Mesenchymal stem cell (in vitro differentiated cells and primary cell): ENCODE measurements around the gene FSCN2.

Source experiments
- DNase-seq: peaks from one replicate; pipeline ENCODE4 v3.0.0-alpha.2; 2013
- H2AFZ ChIP-seq: one replicate; pipeline ENCODE4 v1.6.1; 2013; ENCODE audit warnings: low read depth, mild to moderate bottlenecking, control low read depth, inconsistent platforms, low read length, moderate library complexity
- H2AK5ac ChIP-seq: 2 replicates; pipeline ENCODE4 v1.6.1; 2013; ENCODE audit warnings: low read length, moderate library complexity, mild to moderate bottlenecking, inconsistent platforms; ENCODE audit not compliant: severe bottlenecking
- H2BK120ac ChIP-seq: one replicate; pipeline ENCODE4 v1.6.1; 2013; ENCODE audit warnings: low read depth, mild to moderate bottlenecking, inconsistent platforms, low read length, moderate library complexity
- H2BK12ac ChIP-seq, 2 experiments: one replicate each; pipeline ENCODE4 v1.6.1; 2013; ENCODE audit warnings: inconsistent platforms in 2 of 2, low read length in 2 of 2, mild to moderate bottlenecking in 2 of 2, moderate library complexity in 2 of 2, control low read depth in 1 of 2
- H2BK15ac ChIP-seq: one replicate; pipeline ENCODE4 v1.6.1; 2013; ENCODE audit warnings: mild to moderate bottlenecking, low read depth, inconsistent platforms; ENCODE audit not compliant: poor library complexity, severe bottlenecking
- H2BK5ac ChIP-seq: 2 replicates; pipeline ENCODE4 v1.6.1; 2013; ENCODE audit warnings: low read depth, mild to moderate bottlenecking, low read length, control low read depth, inconsistent platforms; ENCODE audit not compliant: poor library complexity, severe bottlenecking
- H3K14ac ChIP-seq, 2 experiments: one replicate each; pipeline ENCODE4 v1.6.1; 2013; ENCODE audit warnings: inconsistent platforms in 2 of 2, low read length in 2 of 2, control low read depth in 1 of 2, mild to moderate bottlenecking in 1 of 2, moderate library complexity in 1 of 2
- H3K18ac ChIP-seq, 2 experiments: one replicate each; pipeline ENCODE4 v1.6.1; 2013; ENCODE audit warnings: inconsistent platforms in 2 of 2, low read length in 2 of 2, control low read depth in 1 of 2, low read depth in 1 of 2, mild to moderate bottlenecking in 1 of 2
- H3K23ac ChIP-seq, 2 experiments: one replicate each; pipeline ENCODE4 v1.6.1; 2013; ENCODE audit warnings: inconsistent platforms in 2 of 2, low read length in 2 of 2, mild to moderate bottlenecking in 2 of 2, moderate library complexity in 2 of 2, control low read depth in 1 of 2
- H3K27ac ChIP-seq: 2 replicates; pipeline ENCODE4 v1.5.1; 2013; ENCODE audit warnings: mild to moderate bottlenecking, moderate library complexity, low read length, control low read depth, inconsistent platforms; ENCODE audit not compliant: poor library complexity, severe bottlenecking
- H3K27me3 ChIP-seq, 2 experiments: 2 replicates each; pipeline versions ENCODE4 v1.6.1 to v1.7.0; 2013; ENCODE audit warnings: low read length in 2 of 2, mild to moderate bottlenecking in 2 of 2, moderate library complexity in 2 of 2, control low read depth in 1 of 2, inconsistent platforms in 1 of 2; ENCODE audit not compliant: control insufficient read depth in 1 of 2, insufficient read depth in 1 of 2
- H3K36me3 ChIP-seq, 2 experiments: 2 replicates each; pipeline versions ENCODE4 v1.6.1 to v1.7.0; 2013; ENCODE audit warnings: low read length in 2 of 2, control low read depth in 1 of 2, inconsistent platforms in 1 of 2, low read depth in 1 of 2, mild to moderate bottlenecking in 1 of 2; ENCODE audit not compliant: insufficient read depth in 2 of 2, control insufficient read depth in 1 of 2
- H3K4ac ChIP-seq, 2 experiments: one replicate each; pipeline ENCODE4 v1.6.1; 2013; ENCODE audit warnings: inconsistent platforms in 2 of 2, low read length in 2 of 2, mild to moderate bottlenecking in 2 of 2, moderate library complexity in 2 of 2, control low read depth in 1 of 2, low read depth in 1 of 2
- H3K4me1 ChIP-seq: 2 replicates; pipeline ENCODE4 v1.6.1; 2013; ENCODE audit warnings: low read depth, low read length, control low read depth; ENCODE audit not compliant: control insufficient read depth, insufficient read depth
- H3K4me2 ChIP-seq: 2 replicates; pipeline ENCODE4 v1.6.1; 2013; ENCODE audit warnings: low read length, mild to moderate bottlenecking, inconsistent platforms; ENCODE audit not compliant: poor library complexity, severe bottlenecking
- H3K4me3 ChIP-seq, 2 experiments: 2 replicates each; pipeline versions ENCODE4 v1.5.1 to v1.7.0; 2013; ENCODE audit warnings: low read length in 2 of 2, mild to moderate bottlenecking in 2 of 2, control low read depth in 1 of 2, low read depth in 1 of 2; ENCODE audit not compliant: insufficient read depth in 1 of 2
- H3K79me1 ChIP-seq: replicated peaks from 2 replicates; pipeline ENCODE4 v1.6.1; 2013; ENCODE audit warnings: mild to moderate bottlenecking, control low read depth, low read length, inconsistent platforms; ENCODE audit not compliant: poor library complexity, severe bottlenecking
- H3K9ac ChIP-seq: 2 replicates; pipeline ENCODE4 v1.7.0; 2013; ENCODE audit warnings: mild to moderate bottlenecking, low read length, moderate library complexity
- H3K9me3 ChIP-seq: 2 replicates; pipeline ENCODE4 v1.7.0; 2013; ENCODE audit warnings: mild to moderate bottlenecking, low read length; ENCODE audit not compliant: control insufficient read depth
- H4K8ac ChIP-seq: one replicate; pipeline ENCODE4 v1.6.1; 2013; ENCODE audit warnings: inconsistent platforms, mild to moderate bottlenecking, low read length, moderate library complexity
- H4K91ac ChIP-seq: one replicate; pipeline ENCODE4 v1.6.1; 2013; ENCODE audit warnings: mild to moderate bottlenecking, low read length, inconsistent platforms
- WGBS: methylation state at CpG from one replicate; pipeline ENCODE4 v1.1.7; 2013; ENCODE audit warnings: mixed read lengths; 5-methylcytosine and 5-hydroxymethylcytosine counted together

Gene FSCN2

DNA sequence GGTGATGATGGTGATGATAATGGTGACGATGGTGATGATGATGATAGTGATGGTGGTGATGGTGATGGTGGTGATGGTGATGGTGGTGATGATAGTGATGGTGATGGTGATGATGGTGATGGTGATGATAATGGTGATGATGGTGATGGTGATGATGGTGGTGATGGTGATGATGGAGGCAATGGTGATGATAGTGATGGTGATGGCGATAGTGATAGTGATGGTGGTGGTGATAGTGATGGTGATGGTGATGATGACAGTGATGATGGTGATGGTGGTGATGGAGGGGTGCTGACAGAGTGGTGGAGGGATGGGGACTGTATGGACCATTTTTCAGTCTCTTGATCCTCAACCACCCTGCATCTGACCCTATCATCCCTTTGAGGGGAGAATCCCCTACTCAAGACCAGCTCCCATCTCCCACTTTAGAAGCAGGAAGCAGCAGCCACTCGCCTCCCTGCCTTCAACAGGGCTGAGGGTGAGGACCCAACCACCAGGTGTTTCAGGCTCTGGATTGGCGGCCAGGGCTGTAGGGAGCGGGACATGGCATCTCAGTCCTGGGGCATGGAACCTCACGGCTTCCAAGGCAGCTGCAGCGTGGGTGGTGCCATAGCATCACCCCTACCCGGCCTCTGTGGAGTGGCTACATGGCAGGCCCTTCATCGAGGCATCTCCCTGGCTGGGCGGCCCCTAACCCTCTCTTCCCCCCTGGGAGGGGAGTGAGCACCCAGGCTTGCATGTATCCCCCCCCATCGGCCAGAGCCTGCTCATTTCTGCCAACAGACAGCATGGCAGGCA is 4.5 kb downstream of the FSCN2 start:
- WGBS = 91% methylated on average over 11 of the region's 11 CpGs
- H3K27ac ChIP-seq = no peak overlapping the region
- no peak overlapping the region for H2BK15ac ChIP-seq
- H3K14ac ChIP-seq = no peak overlapping the region
- no peak overlapping the region for H3K4me2 ChIP-seq
- H3K9ac ChIP-seq = no peak overlapping the region
- peaks cover 15% of the 10 kb centered on the region for H3K4me1 ChIP-seq
- no peak overlapping the region for H2BK12ac ChIP-seq
- no peak overlapping the region for H3K4ac ChIP-seq
- H3K36me3 ChIP-seq = peaks cover 0 to 4% of the 10 kb centered on the region in 2 experiments
- no peak overlapping the region for H4K91ac ChIP-seq
- no peak overlapping the region for H3K4me3 ChIP-seq
- no peaks in the 10 kb centered on the region for H3K9me3 ChIP-seq
- H3K18ac ChIP-seq = no peak overlapping the region
- no peaks in the 10 kb centered on the region for H3K79me1 ChIP-seq
- H3K27me3 ChIP-seq = peaks cover 20 to 58% of the 10 kb centered on the region in 2 experiments
- no peak overlapping the region for H4K8ac ChIP-seq
- H2BK5ac ChIP-seq = no peak overlapping the region
- DNase-seq = no peak
- no peak overlapping the region for H3K23ac ChIP-seq
- no peak overlapping the region for H2AK5ac ChIP-seq
- no peak overlapping the region for H2AFZ ChIP-seq
- H2BK120ac ChIP-seq = no peak overlapping the region

DNA sequence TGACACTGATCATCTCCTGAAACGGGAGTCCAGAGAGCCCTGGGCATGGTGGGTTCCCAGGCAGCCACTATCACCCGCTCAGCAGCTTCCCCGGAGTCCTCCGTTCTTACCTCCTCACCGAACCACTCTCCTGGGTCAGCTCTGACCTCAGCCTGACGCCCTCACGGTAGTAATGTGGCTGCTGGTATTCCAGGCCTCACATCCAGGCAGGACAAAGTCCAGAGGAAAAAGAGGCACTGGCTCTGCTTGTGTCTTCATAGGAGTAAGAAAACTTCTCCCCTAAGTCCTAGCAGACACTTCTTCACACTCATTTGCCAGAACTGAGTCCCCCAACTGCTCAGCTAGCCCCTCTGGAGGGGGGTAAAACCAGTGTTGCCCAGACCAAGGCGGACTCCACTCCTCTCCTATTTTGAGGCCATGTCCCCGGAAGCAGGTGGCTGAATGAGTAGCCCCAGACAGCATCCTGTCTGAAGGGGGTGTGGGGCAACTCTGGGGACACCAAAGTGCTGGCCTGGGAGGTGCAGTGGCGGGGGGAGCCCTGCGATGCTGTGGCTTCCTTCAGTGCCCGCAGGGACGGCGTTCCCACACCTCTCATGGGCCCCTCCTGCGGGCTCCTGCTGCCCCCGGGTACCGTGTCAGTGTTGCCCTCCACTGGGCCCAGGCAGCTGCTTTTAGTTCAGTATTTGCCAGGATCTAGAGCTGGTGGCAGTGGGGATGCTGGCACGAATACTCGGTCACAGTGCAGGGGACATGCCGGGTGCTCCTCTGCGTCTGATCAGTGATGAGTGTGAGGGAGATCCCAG is 5.4 kb downstream of the FSCN2 start:
- Histone ChIP-seq H3K9me3 (no peaks in the 10 kb centered on the region), H3K4ac (no peak overlapping the region), H4K91ac (no peak overlapping the region), H2AFZ (no peak overlapping the region), H2BK120ac (no peak overlapping the region), H3K23ac (no peak overlapping the region), H2AK5ac (no peak overlapping the region), H3K4me2 (no peak overlapping the region), H3K14ac (no peak overlapping the region), H3K79me1 (no peaks in the 10 kb centered on the region), H3K4me3 (no peak overlapping the region), H2BK12ac (no peak overlapping the region), H4K8ac (no peak overlapping the region), H3K4me1 (peaks cover 19% of the 10 kb centered on the region), H2BK15ac (no peak overlapping the region), H3K9ac (no peak overlapping the region), H3K36me3 (peaks cover 8 to 12% of the 10 kb centered on the region in 2 experiments), H3K27me3 (peaks cover 20 to 55% of the 10 kb centered on the region in 2 experiments), H2BK5ac (no peak overlapping the region), H3K27ac (no peak overlapping the region), H3K18ac (no peak overlapping the region)
- whole genome bisulfite sequencing = 86% methylated on average over 21 of the region's 21 CpGs
- DNase-seq = no peak

DNA sequence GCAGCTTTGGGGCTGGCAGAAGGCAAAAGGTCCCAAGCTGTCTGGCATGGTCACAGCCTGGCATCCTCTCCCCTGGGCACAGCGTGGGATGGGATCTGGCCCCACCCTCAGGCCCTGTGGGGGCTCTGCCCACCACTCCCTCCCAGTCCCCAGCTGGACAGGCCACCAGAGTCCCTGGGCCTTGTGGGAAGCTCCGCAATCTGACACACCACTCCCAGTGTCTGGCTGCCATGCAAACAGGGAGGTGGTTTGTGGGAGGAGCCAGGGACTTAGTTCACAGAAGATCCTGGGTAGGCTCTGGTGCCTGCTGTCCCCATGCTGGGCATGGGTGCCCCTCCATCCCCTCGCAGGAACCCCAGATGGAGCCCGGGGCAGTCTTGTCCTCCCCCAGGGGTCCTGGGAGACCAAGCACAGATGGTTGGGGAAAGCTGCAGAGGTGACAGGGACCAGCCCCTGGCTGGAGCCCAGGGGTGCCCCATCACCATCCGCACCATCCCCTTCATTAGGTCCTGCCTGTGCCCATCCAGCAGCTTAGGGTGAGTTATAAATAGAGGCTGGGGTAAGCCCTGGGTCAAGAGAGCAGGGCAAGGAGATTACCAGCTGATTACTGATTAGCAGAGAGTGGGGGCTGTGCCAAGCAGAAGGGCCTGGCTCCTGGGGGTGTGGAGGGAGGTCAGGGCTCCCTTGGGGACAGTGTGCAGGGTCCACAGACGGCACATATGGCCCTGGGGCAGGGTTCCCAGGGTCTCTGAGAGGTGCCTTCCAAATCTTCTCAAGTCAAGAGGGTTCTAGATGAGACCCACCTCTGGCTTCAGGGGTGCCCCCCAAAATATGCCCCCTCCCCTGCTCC is 6.2 kb downstream of the FSCN2 start:
- Histone ChIP-seq H3K4me3 (no peak overlapping the region), H3K18ac (no peak overlapping the region), H2BK5ac (no peak overlapping the region), H3K4me1 (peaks cover 23% of the 10 kb centered on the region), H4K8ac (no peak overlapping the region), H3K9me3 (no peaks in the 10 kb centered on the region), H3K79me1 (no peaks in the 10 kb centered on the region), H2BK120ac (no peak overlapping the region), H2BK12ac (no peak overlapping the region), H3K4ac (no peak overlapping the region), H2AK5ac (no peak overlapping the region), H4K91ac (no peak overlapping the region), H2BK15ac (no peak overlapping the region), H3K4me2 (no peak overlapping the region), H3K36me3 (peaks cover 9 to 17% of the 10 kb centered on the region in 2 experiments), H3K27ac (no peak overlapping the region), H3K27me3 (peaks cover 20 to 46% of the 10 kb centered on the region in 2 experiments), H3K9ac (no peak overlapping the region), H3K14ac (no peak overlapping the region), H3K23ac (no peak overlapping the region), H2AFZ (no peak overlapping the region)
- DNase-seq = no peak
- WGBS = 89% methylated on average over 4 of the region's 6 CpGs

DNA sequence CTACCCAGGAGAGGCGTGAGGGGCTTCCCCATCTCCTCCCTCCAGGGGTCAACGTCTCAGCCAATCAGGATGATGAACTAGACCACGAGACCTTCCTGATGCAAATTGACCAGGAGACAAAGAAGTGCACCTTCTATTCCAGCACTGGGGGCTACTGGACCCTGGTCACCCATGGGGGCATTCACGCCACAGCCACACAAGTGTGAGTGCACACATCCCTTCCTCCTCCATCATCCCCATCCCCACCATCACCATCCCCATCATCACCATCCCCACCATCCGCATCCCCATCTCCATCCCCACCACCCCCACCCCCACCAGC is 6.8 kb downstream of the FSCN2 start:
- Histone ChIP-seq H4K8ac (no peak overlapping the region), H2BK15ac (no peak overlapping the region), H3K9ac (no peak overlapping the region), H4K91ac (no peak overlapping the region), H2AK5ac (no peak overlapping the region), H3K36me3 (peaks cover 14 to 23% of the 10 kb centered on the region in 2 experiments), H2BK12ac (no peak overlapping the region), H3K27me3 (peaks cover 20 to 44% of the 10 kb centered on the region in 2 experiments), H3K27ac (no peak overlapping the region), H3K4ac (no peak overlapping the region), H3K14ac (no peak overlapping the region), H2AFZ (no peak overlapping the region), H2BK5ac (no peak overlapping the region), H3K9me3 (no peaks in the 10 kb centered on the region), H3K79me1 (no peaks in the 10 kb centered on the region), H3K18ac (no peak overlapping the region), H3K23ac (no peak overlapping the region), H2BK120ac (no peak overlapping the region), H3K4me2 (no peak overlapping the region), H3K4me1 (peaks cover 23% of the 10 kb centered on the region), H3K4me3 (no peak overlapping the region)
- 87% methylated on average over 5 of the region's 5 CpGs for WGBS
- no peak for DNase-seq
